Right atrium auricular region (tissue), 2 donors: ENCODE data around the gene MAK. TPM values are rescaled to one million over a fixed set of nuclear protein-coding genes. Genes with fewer than 3 reads are reported as not detected.

Experiments used
- DNase-seq: peaks from one replicate; pipeline ENCODE4 v3.0.0-alpha.2; 2019; ENCODE audit warnings: low spot score
- H3K27ac ChIP-seq, 2 donors: fragments of 200-600 bp; sonication (generic); 1 replicate in 1 of 2; 2 replicates in 1 of 2; pipeline ENCODE4 v1.5.1; 2016 to 2019
- H3K27me3 ChIP-seq, 2 donors: fragments of 200-600 bp; sonication (generic); one replicate each; pipeline versions ENCODE4 v1.5.1 to v1.6.0; 2017 to 2019
- H3K36me3 ChIP-seq: fragments of 200-600 bp; sonication (generic); one replicate; pipeline ENCODE4 v1.5.1; 2016
- H3K4me1 ChIP-seq, 2 donors: fragments of 200-600 bp; sonication (generic); one replicate each; pipeline versions ENCODE4 v1.5.1 to v1.6.0; 2017 to 2019
- H3K4me3 ChIP-seq, 2 donors: fragments of 200-600 bp; sonication (generic); 1 replicate in 1 of 2; 2 replicates in 1 of 2; pipeline ENCODE4 v1.5.1; 2017 to 2019; ENCODE audit warnings: mild to moderate bottlenecking in 1 of 2, moderate library complexity in 1 of 2
- H3K9me3 ChIP-seq, 2 donors: fragments of 200-600 bp; sonication (generic); one replicate each; pipeline ENCODE4 v1.5.1; 2019
- total RNA-seq, 2 donors: library from RNA; depleted of rRNA; stranded (reverse); fragments of >200 nt; gene quantifications; one replicate each; pipeline ENCODE4 v1.1.0, GENCODE V29; 2016
- TF ChIP-seq, protein P1 (sequence below), 2 donors: fragments of 200-600 bp; sonication (generic); IDR thresholded peaks; one replicate each; pipeline ENCODE4 v1.5.1; 2019; ENCODE audit warnings: antibody characterized with exemption in 2 of 2

The MAK gene
- total RNA-seq, 2 donors from 2014 or later = 0.16 TPM; not detected in 1

- H3K9me3 ChIP-seq = no peaks in the 10 kb centered on the region
- no peaks in the 10 kb centered on the region for H3K4me1 ChIP-seq
- TF ChIP-seq, protein P1, sequence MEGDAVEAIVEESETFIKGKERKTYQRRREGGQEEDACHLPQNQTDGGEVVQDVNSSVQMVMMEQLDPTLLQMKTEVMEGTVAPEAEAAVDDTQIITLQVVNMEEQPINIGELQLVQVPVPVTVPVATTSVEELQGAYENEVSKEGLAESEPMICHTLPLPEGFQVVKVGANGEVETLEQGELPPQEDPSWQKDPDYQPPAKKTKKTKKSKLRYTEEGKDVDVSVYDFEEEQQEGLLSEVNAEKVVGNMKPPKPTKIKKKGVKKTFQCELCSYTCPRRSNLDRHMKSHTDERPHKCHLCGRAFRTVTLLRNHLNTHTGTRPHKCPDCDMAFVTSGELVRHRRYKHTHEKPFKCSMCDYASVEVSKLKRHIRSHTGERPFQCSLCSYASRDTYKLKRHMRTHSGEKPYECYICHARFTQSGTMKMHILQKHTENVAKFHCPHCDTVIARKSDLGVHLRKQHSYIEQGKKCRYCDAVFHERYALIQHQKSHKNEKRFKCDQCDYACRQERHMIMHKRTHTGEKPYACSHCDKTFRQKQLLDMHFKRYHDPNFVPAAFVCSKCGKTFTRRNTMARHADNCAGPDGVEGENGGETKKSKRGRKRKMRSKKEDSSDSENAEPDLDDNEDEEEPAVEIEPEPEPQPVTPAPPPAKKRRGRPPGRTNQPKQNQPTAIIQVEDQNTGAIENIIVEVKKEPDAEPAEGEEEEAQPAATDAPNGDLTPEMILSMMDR (IDR thresholded peaks at IDR 0.05) = no peak
- no peaks in the 10 kb centered on the region for H3K27me3 ChIP-seq
- no peak overlapping the region for H3K4me3 ChIP-seq
- no peaks in the 10 kb centered on the region for H3K36me3 ChIP-seq
- no peak overlapping the region for H3K27ac ChIP-seq
- DNase-seq = no peak
Measured at GRCh38 chr6:10740061-10740460, 98.3 kb downstream of the MAK start.

- Histone ChIP-seq H3K4me3 (no peak overlapping the region), H3K36me3 (peaks cover 17% of the 10 kb centered on the region), H3K27ac (no peak overlapping the region), H3K9me3 (no peaks in the 10 kb centered on the region), H3K4me1 (no peaks in the 10 kb centered on the region), H3K27me3 (no peaks in the 10 kb centered on the region)
- DNase-seq = no peak
- TF ChIP-seq, protein P1 (IDR thresholded peaks at IDR 0.05) = no peak
Measured at GRCh38 chr6:10736731-10737130, 101.6 kb downstream of the MAK start.

DNA sequence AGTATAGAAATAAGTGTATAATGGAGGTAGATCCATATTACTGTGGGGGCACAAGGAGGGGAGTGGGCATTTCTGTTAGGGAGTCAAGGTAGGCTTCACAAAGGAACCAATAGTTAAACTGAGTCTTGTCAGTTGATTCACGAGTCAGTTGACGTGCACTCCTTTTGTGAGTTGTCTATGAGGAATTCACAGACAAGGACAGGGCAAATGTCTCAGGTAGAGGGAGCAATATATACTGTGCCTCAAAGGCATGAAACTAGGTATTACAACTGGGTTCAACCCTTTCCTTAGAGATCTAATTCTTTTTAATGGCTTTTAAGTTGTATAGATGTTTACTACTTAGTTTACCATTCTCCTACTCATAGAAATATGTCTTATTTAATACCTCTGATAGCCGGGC, 104.5 kb downstream of the MAK start:
- H3K9me3 ChIP-seq = no peaks in the 10 kb centered on the region
- H3K27me3 ChIP-seq = no peaks in the 10 kb centered on the region
- TF ChIP-seq, protein P1 (IDR thresholded peaks at IDR 0.05) = no peak
- DNase-seq = no peak
- no peaks in the 10 kb centered on the region for H3K4me1 ChIP-seq
- H3K4me3 ChIP-seq = no peak overlapping the region
- peaks cover 36% of the 10 kb centered on the region for H3K36me3 ChIP-seq
- H3K27ac ChIP-seq = no peak overlapping the region

- Histone ChIP-seq H3K9me3 (no peaks in the 10 kb centered on the region), H3K4me3 (no peak overlapping the region), H3K4me1 (no peaks in the 10 kb centered on the region), H3K27ac (no peak overlapping the region), H3K27me3 (no peaks in the 10 kb centered on the region), H3K36me3 (peaks cover 42% of the 10 kb centered on the region)
- no peak for DNase-seq
- TF ChIP-seq, protein P1 (IDR thresholded peaks at IDR 0.05) = no peak
Measured at GRCh38 chr6:10733151-10733715, 105.1 kb downstream of the MAK start.

DNA sequence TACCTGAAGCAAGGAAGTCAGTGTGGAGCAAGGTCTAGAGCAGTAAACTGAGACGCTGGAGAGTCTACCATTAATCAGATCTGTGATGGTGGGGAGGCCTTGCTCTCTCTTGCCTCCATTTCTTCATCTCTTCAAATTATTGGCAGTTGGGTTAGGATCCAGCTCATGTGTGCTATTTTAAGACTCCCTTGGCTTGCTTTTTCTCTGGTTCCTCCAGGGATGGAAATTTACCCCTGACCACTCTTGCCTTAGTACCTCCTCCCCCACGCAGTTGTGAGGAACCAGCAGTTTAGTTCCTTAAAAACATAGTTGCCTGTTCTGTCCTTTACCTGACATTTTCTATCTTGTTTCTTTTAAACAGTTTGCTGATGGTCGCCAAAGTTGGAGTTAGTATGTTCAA, 108.1 kb downstream of the MAK start:
- Histone ChIP-seq H3K36me3 (peaks cover 66% of the 10 kb centered on the region), H3K4me1 (peaks cover 0 to 2% of the 10 kb centered on the region in 2 donors), H3K27ac (peak overlapping the region in 1 of 2 donors; percentile 10), H3K9me3 (no peaks in the 10 kb centered on the region), H3K27me3 (no peaks in the 10 kb centered on the region), H3K4me3 (no peak overlapping the region)
- DNase-seq = no peak
- TF ChIP-seq, protein P1 (IDR thresholded peaks at IDR 0.05) = no peak

- DNase-seq = no peak
- peaks cover 0 to 35% of the 10 kb centered on the region in 2 donors for H3K4me1 ChIP-seq
- no peak overlapping the region for H3K27ac ChIP-seq
- peaks cover 48% of the 10 kb centered on the region for H3K36me3 ChIP-seq
- H3K9me3 ChIP-seq = no peaks in the 10 kb centered on the region
- no peaks in the 10 kb centered on the region for H3K27me3 ChIP-seq
- no peak overlapping the region for H3K4me3 ChIP-seq
- TF ChIP-seq, protein P1 (IDR thresholded peaks at IDR 0.05) = no peak
Measured at GRCh38 chr6:10725716-10726115, 112.6 kb downstream of the MAK start.
